22Rv1 (cell line): ENCODE data around the gene NANOS3.
A peak's percentile ranks its signal among the peaks of the same experiment; 100 is the strongest.

Experiments
- H3K27ac ChIP-seq: fragments of 450-650 bp; 2 replicates; pipeline ENCODE4 v1.5.1; 2017
- CTCF ChIP-seq: fragments of 450-650 bp; IDR thresholded peaks from 2 replicates; pipeline ENCODE4 v1.5.1; 2017; ENCODE audit warnings: mild to moderate bottlenecking
- ZFX ChIP-seq: fragments of 450-650 bp; IDR thresholded peaks from 2 replicates; pipeline ENCODE4 v1.6.1; 2017; ENCODE audit warnings: antibody characterized with exemption, borderline replicate concordance

The NANOS3 gene

DNA sequence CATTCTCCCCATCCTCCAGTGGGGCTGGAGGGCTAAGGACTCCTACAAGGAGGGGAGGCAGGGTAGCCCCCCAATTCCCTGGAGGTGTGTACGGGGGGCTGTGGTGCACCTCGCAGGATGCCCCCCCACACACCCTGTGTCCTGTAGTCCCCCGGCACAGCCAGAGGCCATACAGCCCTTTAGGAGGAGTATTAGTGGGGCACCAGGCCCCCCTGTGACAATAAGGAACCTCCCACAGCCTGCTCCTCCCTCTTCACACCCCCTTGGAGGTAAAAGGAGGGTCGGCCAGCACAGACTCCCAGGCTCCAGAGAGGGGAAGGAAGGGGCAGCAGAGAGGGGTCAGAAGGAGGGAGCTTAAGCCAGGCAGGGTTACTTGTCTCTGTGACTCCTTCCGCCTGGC is at the start of gene NANOS3:
TSS of gene NANOS3 (plus strand) at position 301 of the 400 bp plus-strand sequence. CDS start 115 bp downstream, outside the sequence.
- no peak for TF ChIP-seq CTCF
- no peak for TF ChIP-seq ZFX
- peak within 1 kb of the TSS; percentile 55 for H3K27ac ChIP-seq

GRCh38 chr19:13827656-13828055 is 49.3 kb upstream of the NANOS3 start:
- TF ChIP-seq ZFX: no peak
- TF ChIP-seq CTCF: no peak
- peak overlapping the region; percentile 80; the same call in 1 of the 2 replicates for H3K27ac ChIP-seq

DNA sequence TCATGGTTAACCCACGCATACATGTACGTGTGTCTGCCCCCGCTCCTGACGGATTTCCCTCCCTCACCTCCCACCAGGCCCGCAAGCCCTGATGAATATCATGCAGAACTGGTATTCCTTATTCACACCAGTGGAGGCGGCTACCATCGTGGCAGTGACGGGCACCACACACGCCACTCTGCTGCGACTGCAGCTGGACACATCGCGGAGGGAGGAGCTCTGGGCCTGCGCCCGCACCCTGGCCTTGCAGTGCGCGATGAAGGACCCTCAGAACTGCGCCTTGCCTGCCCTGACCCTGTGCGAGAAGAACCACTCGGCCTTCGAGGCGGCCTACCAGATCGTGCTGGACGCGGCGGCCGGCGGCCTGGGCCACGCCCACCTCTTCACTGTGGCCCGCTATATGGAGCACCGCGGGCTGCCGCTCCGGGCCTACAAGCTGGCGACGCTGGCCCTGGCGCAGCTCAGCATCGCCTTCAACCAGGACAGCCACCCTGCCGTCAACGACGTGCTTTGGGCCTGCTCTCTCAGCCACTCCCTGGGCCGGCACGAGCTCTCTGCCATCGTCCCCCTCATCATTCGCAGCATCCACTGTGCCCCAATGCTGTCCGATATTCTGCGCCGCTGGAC is 46.7 kb upstream of the NANOS3 start:
- TF ChIP-seq ZFX (no peak), CTCF (no peak)
- no peak overlapping the region for H3K27ac ChIP-seq

GRCh38 chr19:13830741-13831536 is 46.0 kb upstream of the NANOS3 start:
- TF ChIP-seq CTCF: no peak
- TF ChIP-seq ZFX: no peak
- H3K27ac ChIP-seq: no peak overlapping the region

DNA sequence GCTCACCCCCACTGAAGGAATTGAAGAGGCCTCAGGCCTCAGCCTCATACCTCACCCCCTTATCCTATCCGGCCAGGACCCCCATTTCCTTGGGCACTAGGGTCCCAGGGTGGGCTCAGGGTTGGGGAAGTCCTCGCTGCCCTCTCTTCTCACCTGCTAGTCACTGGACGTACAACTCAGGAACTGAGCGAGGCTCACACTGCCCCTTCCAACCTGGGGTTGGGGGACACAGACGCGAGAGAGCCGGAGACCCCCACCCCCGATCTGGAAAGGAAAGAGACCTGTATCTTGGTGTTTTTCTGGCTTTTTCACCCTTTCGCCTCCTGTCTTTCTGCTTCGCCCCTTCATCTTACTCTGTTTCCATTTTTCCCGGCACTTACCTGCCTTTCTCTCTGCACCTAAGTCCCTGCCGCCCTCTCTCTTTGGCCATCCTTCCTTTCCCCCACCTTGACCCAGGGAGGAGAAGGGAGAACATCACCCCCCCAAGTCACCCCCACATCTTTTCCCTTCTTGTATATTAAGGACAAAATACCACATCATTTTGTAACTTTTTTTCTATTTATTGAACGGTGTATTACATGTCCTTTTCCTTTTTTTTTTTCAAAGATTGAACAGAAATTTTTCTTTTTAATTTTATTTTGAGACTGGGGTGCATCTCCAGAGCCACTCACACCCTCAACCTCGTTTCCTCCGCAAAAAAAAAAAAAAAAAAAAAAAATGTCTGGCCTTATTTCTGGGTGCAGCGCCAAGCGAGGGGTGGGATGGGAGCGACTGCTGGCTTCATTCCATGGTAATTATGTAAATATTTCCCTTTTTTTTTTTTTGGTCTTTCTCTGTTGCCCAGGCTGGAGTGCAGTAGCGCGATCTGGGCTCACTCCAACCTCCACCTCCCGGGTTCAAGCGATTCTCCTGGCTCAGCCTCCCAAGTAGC is 45.1 kb upstream of the NANOS3 start:
- peak overlapping the region; percentile 98 for H3K27ac ChIP-seq
- TF ChIP-seq ZFX: no peak

DNA sequence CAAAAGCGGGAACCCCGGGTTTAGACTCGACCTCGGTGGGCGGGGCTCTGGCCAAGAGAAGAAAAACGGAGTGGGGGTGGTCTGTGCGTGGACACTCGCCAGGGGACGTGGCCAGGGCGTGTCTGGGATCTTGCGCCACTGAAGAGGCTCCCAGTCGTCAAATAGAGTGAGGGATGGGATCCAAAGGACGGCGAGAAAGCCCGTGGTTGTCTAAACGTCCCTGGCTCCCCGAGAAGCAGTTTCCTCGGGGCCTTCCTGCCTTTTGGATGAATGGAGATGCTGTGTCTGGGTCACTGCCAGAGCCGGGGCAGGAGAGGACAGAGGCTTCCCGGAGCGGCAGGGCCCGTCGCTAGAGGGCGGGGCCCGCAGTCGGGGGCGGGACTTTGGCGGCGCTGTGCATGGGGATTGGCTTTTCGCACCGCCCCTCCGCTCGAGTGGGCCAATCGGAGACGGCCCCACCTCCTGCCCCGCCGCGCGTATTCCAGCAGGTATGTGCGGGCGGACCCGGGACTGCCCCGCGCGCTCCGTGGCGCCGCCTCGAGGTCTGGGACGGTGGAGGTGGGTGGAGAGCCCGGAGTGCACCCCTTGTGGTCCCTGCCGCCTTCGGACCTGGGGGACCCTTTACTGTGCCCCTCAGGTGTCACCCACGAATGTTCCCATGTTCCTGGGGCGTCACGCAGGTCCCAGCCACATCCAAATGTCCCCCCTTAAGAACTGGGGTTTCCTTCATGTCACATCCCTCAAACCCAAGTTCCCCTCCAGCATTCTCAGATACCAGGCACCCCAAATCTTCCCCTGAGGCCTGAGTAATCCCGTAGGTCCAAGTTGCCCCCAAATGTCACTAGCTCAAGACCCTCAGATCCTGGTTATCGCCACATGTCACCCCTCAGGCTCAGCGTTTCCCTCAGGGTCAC is 43.3 kb upstream of the NANOS3 start:
- TF ChIP-seq ZFX (no peak), CTCF (peak; percentile 86)
- peak overlapping the region; percentile 98 for H3K27ac ChIP-seq
